GM19372 (cell line): ENCODE measurements around the gene HLA-A.

Source experiments
- ATAC-seq: cut with Tn5 transposase; IDR thresholded peaks from one replicate; pipeline ENCODE4 v1.9.1; 2021; ENCODE audit warnings: mild to moderate bottlenecking, low read depth, moderate library complexity; ENCODE audit not compliant: unreplicated experiment

The HLA-A gene

DNA sequence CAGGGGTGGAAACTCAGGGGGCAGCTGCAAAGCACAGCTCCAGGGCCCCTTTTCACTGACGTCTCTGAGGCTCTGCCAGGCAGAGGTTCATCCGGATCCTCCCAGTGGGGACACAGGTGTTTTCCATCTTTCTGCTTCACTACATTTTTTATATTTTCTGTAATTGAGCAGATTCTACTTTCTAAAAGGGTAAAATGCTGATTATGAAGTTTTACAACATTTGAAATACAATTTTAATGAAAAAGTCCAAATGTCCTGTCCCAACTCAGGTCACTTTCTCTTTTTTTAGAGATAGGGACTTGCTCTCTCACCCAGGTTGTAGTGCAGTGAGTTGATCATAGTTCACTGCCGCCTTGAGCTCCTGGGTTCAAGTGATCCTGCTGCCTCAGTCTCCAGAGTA is 41.9 kb downstream of the HLA-A start:
- ATAC-seq: no peak

DNA sequence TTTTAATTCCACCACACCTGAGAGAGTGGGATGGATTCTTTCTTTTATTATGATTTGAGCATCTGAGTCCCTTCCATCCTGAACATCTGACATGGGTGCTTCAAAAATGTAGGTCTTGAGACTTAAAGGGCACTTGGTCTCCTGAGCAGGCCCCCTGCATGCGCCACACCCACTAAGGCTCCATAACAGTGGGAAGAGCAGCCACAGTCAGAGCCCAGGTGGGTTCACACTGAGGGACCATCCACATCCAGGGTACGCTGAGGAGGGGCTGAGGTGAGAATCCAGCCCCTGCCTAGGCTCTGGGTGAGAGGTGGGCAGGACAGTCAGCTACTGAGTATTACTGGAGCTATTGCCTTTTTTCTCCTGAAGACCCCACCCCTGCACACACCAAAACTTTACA is 42.7 kb downstream of the HLA-A start:
- ATAC-seq: no peak

DNA sequence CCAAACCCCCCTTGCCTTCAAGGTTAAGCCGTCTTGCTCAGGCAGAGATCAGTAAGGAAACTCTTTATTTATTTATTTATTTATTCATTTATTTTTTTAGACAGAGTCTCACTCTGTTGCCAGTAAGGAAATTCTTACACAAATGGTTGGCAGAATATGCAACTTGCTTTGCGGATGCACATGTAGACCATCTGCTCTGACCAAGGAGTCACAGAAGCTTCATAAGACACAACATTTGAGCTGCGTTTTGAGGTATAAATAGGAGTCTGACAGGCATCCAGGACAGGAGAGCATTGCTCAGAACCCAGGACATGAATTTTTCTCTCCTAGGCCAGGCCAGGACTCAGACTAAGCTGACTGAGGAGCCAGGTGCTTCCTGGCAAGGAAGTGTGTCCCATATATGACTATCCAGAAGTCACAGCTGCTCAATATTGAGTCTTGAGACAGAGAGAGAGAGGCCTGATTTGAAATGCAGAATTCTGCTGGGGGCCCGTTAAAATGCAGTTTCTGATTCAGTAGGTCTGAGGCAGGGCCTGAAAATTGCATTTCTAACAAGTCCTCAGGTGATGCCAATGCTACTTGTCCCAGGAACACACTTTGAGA is 43.9 kb downstream of the HLA-A start:
- no peak for ATAC-seq

DNA sequence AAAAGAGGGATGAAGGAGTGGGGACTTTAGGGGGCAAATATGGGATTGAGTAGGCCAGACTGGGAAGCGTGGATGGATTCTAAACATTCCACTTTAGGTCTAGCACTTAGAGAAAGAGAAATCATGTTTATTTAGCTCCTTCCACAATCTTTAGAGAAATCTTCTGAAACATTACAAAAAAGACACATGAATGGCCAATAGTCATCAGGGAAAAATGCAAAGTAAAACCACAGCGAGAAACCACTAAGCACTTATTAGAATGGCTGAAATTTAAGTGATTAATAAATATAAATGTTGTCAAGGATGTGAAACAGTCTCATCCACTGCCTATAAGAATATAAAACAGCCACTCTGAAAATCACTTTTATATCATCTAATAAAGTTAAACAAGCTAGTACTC is 46.9 kb downstream of the HLA-A start:
- no peak for ATAC-seq

DNA sequence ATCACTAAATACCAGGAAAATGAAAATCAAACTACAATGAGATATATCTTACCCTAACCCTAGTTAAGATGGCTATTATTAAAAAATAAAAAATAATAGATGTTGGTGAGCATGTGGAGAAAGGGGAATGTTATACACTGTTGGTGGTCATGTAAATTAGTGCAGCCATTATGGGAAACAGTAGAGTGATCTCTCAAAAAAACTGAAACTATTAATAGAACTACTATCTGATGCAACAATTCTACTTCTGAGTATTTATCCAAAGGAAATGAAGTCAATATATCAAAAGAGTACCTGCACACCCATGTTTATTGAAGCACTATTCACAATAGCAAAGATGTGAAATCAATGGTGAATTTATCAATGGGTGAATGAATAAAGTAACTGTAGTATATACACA is 48.6 kb downstream of the HLA-A start:
- ATAC-seq: no peak

DNA sequence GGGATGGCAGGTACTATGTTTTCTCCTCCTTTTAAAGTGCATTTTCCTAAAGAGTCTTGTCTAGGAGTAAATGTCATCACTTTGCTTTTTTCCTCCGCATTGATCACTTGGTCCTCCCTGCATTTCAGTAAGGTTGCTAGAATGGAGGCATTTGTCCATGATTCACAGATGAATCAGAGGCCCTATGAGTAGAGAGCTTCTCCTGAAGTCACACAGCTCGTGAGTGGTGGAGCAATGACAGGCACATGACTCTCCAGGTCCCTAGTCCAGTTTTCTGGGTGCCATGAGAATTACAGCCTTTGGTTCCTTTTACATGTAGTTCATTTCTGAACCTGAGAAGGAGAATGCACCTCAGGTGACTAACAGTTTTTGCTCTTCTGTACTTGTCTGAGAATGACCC is 50.5 kb downstream of the HLA-A start:
- no peak for ATAC-seq

DNA sequence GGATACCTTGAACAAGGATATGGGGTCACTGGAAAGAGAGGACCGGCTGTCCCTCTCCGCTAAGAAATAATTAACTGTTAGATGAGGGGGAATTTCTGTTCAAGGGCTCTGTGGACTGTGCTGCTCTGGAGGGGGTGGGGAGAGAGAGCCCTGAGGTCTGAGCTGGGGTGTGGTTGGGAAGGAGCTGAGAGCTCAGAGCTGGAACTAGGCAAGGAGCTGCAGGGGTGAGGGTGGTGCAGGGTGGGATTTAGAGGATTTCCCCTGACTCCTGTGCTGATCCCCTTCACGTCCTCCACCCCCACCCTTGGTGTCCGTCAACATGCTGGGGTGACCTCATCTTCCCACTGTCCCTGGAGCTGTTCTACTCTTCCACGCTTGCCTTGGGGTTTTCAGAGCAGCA is 52.5 kb downstream of the HLA-A start:
- no peak for ATAC-seq

DNA sequence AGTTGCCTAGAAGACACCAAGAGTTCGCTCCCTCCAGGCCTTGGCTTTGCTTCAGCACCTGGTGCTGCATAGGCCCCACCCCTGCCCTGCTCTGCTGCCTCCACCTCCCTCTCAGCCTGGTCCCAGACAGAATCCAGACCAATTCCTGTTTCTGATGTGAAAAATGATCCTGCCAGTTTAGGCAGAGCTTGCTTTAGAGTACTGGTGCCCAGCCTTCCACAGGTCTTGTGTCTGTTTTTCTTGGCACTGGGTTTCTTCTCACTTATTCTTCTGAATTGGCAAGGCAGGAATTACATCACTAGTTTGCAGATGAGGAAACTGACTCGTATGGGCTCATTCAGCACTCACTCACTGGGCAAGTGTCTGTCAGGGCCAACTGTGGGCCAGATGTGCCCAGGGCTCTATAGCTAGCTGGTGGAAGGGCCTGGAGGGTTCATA is 53.0 kb downstream of the HLA-A start:
- ATAC-seq: no peak
